Stimulated activated CD8-positive, alpha-beta memory T cell treated with anti-CD3 and anti-CD28 coated beads, Interleukin-2, amount 100 ng/mL, for 1 hour (primary cell): ENCODE results near the gene BST1.
"Not testable (repeated sequence)": the region's sequence is repeated elsewhere in the genome, so short reads cannot be mapped to it uniquely, and the experiment has no call there.

Experiments
- DNase-seq, 2 donors: peaks; one replicate each; pipeline ENCODE4 v3.0.0-alpha.2; 2020; ENCODE audit warnings: low read depth in 2 of 2

The BST1 gene

GRCh38 chr4:15712214-15712613 lies 9.3 kb downstream of the BST1 start:
- no peak for DNase-seq

- DNase-seq: no peak
These were observed 11.3 kb downstream of the BST1 start for GRCh38 chr4:15714141-15714540.

GRCh38 chr4:15714646-15715435 lies 12.0 kb downstream of the BST1 start:
- DNase-seq: no peak

- DNase-seq: no peak
These were observed 13.2 kb downstream of the BST1 start for GRCh38 chr4:15716115-15716514.

- no peak for DNase-seq
These were observed 14.2 kb downstream of the BST1 start for GRCh38 chr4:15717086-15717485.

- DNase-seq: no peak
These were observed 15.0 kb downstream of the BST1 start for GRCh38 chr4:15717657-15718416.

GRCh38 chr4:15718465-15718864 lies 15.6 kb downstream of the BST1 start:
- no peak for DNase-seq

- DNase-seq: no peak
These were observed 16.1 kb downstream of the BST1 start for GRCh38 chr4:15718959-15719358.

- DNase-seq: no peak
These were observed 16.6 kb downstream of the BST1 start for GRCh38 chr4:15719506-15719905.

GRCh38 chr4:15720851-15721250 lies 18.0 kb downstream of the BST1 start:
- no peak for DNase-seq

- DNase-seq: no peak
These were observed 22.7 kb downstream of the BST1 start for GRCh38 chr4:15725608-15726007.

GRCh38 chr4:15729910-15730533 lies 27.2 kb downstream of the BST1 start:
- DNase-seq: peak in 1 of 2 donors; percentile 14

- not testable (repeated sequence) for DNase-seq
These were observed 30.2 kb downstream of the BST1 start for GRCh38 chr4:15733061-15733460.

GRCh38 chr4:15735536-15735935 lies 32.7 kb downstream of the BST1 start:
- DNase-seq: no peak

GRCh38 chr4:15736514-15737050 lies 33.7 kb downstream of the BST1 start:
- no peak for DNase-seq

- DNase-seq: no peak
These were observed 34.4 kb downstream of the BST1 start for GRCh38 chr4:15737255-15737654.

- DNase-seq: no peak
These were observed 36.0 kb downstream of the BST1 start for GRCh38 chr4:15738877-15739276.

- no peak for DNase-seq
These were observed 38.0 kb downstream of the BST1 start for GRCh38 chr4:15740764-15741404.

- DNase-seq: no peak
These were observed 39.3 kb downstream of the BST1 start for GRCh38 chr4:15742083-15742582.

GRCh38 chr4:15742637-15743036 lies 39.8 kb downstream of the BST1 start:
- DNase-seq: no peak

GRCh38 chr4:15744016-15744545 lies 41.2 kb downstream of the BST1 start:
- DNase-seq: no peak
